Hepatocyte (in vitro differentiated cells): ENCODE results near the gene CARD10. TPM values are rescaled to one million over a fixed set of nuclear protein-coding genes. Genes with fewer than 3 reads are reported as not detected.
"Not testable (repeated sequence)": the region's sequence is repeated elsewhere in the genome, so short reads cannot be mapped to it uniquely, and the experiment has no call there.

ENCODE experiments used
- DNase-seq: peaks from one replicate; pipeline ENCODE4 v3.0.0-alpha.2; 2016; ENCODE audit warnings: low spot score
- H2AFZ ChIP-seq: fragments of 200-600 bp; sonication (generic); 2 replicates; pipeline ENCODE4 v1.6.0; 2016; ENCODE audit warnings: antibody characterized with exemption, mild to moderate bottlenecking
- H3K27ac ChIP-seq: fragments of 200-600 bp; sonication (generic); 2 replicates; pipeline ENCODE4 v1.5.1; 2016; ENCODE audit warnings: mild to moderate bottlenecking
- H3K27me3 ChIP-seq: fragments of 200-600 bp; sonication (generic); 2 replicates; pipeline ENCODE4 v1.6.1; 2016
- H3K36me3 ChIP-seq: fragments of 200-600 bp; sonication (generic); replicated peaks from 2 replicates; pipeline ENCODE4 v1.5.1; 2016; ENCODE audit warnings: low read depth; ENCODE audit not compliant: insufficient read depth
- H3K4me1 ChIP-seq: fragments of 200-600 bp; sonication (generic); 2 replicates; pipeline ENCODE4 v1.5.1; 2016; ENCODE audit warnings: mild to moderate bottlenecking, moderate library complexity; ENCODE audit not compliant: insufficient read depth
- H3K4me2 ChIP-seq: fragments of 200-600 bp; sonication (generic); 2 replicates; pipeline ENCODE4 v1.6.0; 2016
- H3K4me3 ChIP-seq: fragments of 200-600 bp; sonication (generic); 2 replicates; pipeline ENCODE4 v1.5.1; 2016; ENCODE audit warnings: mild to moderate bottlenecking
- H3K79me2 ChIP-seq: fragments of 200-600 bp; sonication (generic); 2 replicates; pipeline ENCODE4 v1.6.0; 2017; ENCODE audit warnings: mild to moderate bottlenecking
- H3K9me2 ChIP-seq: fragments of 200-600 bp; sonication (generic); replicated peaks from 2 replicates; pipeline ENCODE4 v1.6.0; 2017; ENCODE audit warnings: mild to moderate bottlenecking; ENCODE audit not compliant: insufficient read depth
- H3K9me3 ChIP-seq: fragments of 200-600 bp; sonication (generic); 2 replicates; pipeline ENCODE4 v1.5.1; 2016; ENCODE audit warnings: low read depth, mild to moderate bottlenecking
- H4K20me1 ChIP-seq: fragments of 200-600 bp; sonication (generic); 2 replicates; pipeline ENCODE4 v1.6.0; 2016; ENCODE audit warnings: mild to moderate bottlenecking; ENCODE audit not compliant: insufficient read depth, poor library complexity, severe bottlenecking
- CTCF ChIP-seq: fragments of 200-600 bp; sonication (generic); IDR thresholded peaks from 2 replicates; pipeline ENCODE4 v1.5.1; 2016; ENCODE audit warnings: antibody characterized with exemption, mild to moderate bottlenecking; ENCODE audit not compliant: poor library complexity
- EZH2 ChIP-seq: fragments of 200-600 bp; sonication (generic); IDR thresholded peaks from 2 replicates; pipeline ENCODE4 v1.6.1; 2016; ENCODE audit warnings: antibody characterized with exemption, mild to moderate bottlenecking, borderline replicate concordance
- EZH2phosphoT487 ChIP-seq: fragments of 200-600 bp; sonication (generic); IDR thresholded peaks from one replicate; pipeline ENCODE4 v1.6.1; 2018; ENCODE audit warnings: antibody characterized with exemption, mild to moderate bottlenecking, low read depth, moderate library complexity; ENCODE audit not compliant: unreplicated experiment, severe bottlenecking
- WGBS: methylation state at CpG from one replicate; pipeline ENCODE4 v1.1.6; 2016; ENCODE audit warnings: low lambda C conversion rate; ENCODE audit errors: missing lambda C conversion rate; 5-methylcytosine and 5-hydroxymethylcytosine counted together
- polyA plus RNA-seq: library from polyadenylated mRNA; unstranded; fragments of >200 nt; fragmentation: Nextera tagmentation; extraction: Ambion mirVana; gene quantifications from 2 replicates; pipeline ENCODE4 v1.2.1, GENCODE V29; 2016
- total RNA-seq: library from RNA; depleted of rRNA; stranded (reverse); fragments of >200 nt; gene quantifications from 2 replicates; pipeline ENCODE4 v1.2.3, GENCODE V29; 2014

The CARD10 gene
- total and polyA plus RNA-seq, 2 experiments from 2014 or later, result 23.4 to 28.7 TPM

DNA sequence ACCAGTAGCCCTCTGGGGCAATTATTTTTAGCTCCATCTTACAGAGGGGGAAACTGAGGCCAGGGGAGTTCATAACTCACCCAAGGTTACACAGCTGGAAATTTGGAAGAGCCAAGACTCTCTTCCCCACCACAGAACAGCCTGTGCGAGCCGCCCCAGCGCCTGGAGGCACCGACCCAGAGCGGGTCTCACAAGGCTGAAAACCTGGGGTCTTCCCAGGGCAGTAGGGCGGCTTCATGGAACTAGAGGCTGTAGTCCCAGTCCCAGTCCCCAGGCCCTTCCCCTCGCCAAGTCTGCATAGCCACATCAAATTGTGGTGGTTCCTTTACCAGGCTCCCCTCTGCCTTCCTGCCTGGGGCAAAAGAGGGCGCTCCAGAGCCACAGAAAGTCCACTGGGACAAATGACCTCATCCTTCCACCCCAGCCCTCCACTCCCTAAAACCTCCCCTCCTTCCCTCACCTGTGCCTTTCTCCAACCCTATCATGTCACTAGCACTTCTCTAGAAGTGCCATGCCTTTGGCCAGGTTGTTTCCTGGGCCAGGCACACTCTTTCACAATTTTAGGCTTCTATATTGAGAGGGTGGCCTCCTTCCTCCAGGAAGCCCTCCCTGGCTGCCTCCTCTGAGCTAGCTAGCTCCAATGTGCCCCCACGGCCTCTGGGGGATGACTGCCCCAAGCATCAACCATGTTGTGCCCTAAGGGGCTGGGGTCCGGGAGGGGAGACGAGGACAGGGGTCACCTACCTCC lies 25.9 kb upstream of the CARD10 start:
- Histone ChIP-seq H3K9me3 (no peaks in the 10 kb centered on the region), H3K36me3 (no peaks in the 10 kb centered on the region), H3K4me3 (no peak overlapping the region), H3K27ac (peak overlapping the region; percentile 94), H4K20me1 (no peaks in the 10 kb centered on the region), H3K79me2 (no peaks in the 10 kb centered on the region), H2AFZ (no peak overlapping the region), H3K4me2 (peak overlapping the region; percentile 72), H3K4me1 (peaks cover 44% of the 10 kb centered on the region), H3K27me3 (no peaks in the 10 kb centered on the region), H3K9me2 (no peaks in the 10 kb centered on the region)
- 54% methylated on average over 11 of the region's 11 CpGs for WGBS
- TF ChIP-seq CTCF, result peak; percentile 67
- TF ChIP-seq EZH2, result no peak
- TF ChIP-seq EZH2phosphoT487, result no peak
- DNase-seq, result peak; percentile 86

DNA sequence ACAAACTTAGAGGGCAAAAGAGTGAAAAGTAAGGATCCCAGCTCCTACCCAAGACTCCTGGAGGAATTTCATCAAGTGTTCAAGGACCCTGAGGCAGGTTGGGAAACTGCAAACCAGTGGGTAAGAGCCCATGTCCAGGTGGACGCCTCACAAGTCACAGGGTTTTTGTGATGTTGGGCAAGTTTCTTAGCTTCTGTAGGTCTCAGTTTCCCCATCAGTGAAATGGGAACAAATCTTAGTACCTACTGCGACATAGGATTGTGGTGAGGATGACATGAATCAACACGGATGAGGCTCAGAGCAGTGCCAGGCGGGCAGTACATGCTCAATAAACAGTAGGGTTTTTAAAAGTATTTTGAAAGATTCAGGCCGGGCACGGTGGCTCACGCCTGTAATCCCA lies 23.7 kb upstream of the CARD10 start:
- DNase-seq, result no peak
- H2AFZ ChIP-seq, result no peak overlapping the region
- no peak overlapping the region for H3K4me3 ChIP-seq
- TF ChIP-seq CTCF (no peak), EZH2 (no peak), EZH2phosphoT487 (no peak)
- no peaks in the 10 kb centered on the region for H3K36me3 ChIP-seq
- no peaks in the 10 kb centered on the region for H3K9me2 ChIP-seq
- H3K27ac ChIP-seq, result no peak overlapping the region
- H3K9me3 ChIP-seq, result no peaks in the 10 kb centered on the region
- H3K27me3 ChIP-seq, result no peaks in the 10 kb centered on the region
- no peaks in the 10 kb centered on the region for H4K20me1 ChIP-seq
- no peaks in the 10 kb centered on the region for H3K79me2 ChIP-seq
- 98% methylated on average over 7 of the region's 7 CpGs for WGBS
- H3K4me1 ChIP-seq, result peaks cover 40% of the 10 kb centered on the region
- H3K4me2 ChIP-seq, result no peak overlapping the region

GRCh38 chr22:37542416-37542815 lies 23.2 kb upstream of the CARD10 start:
- not testable (repeated sequence) for H3K4me2 ChIP-seq, H3K9me3 ChIP-seq, H3K9me2 ChIP-seq, DNase-seq, H2AFZ ChIP-seq, H3K27ac ChIP-seq, H3K36me3 ChIP-seq, H3K79me2 ChIP-seq, H3K4me3 ChIP-seq, H3K27me3 ChIP-seq, H4K20me1 ChIP-seq
- WGBS, result 98% methylated on average over 3 of the region's 4 CpGs
- H3K4me1 ChIP-seq, result peaks cover 38% of the 10 kb centered on the region

GRCh38 chr22:37539790-37540189 lies 20.6 kb upstream of the CARD10 start:
- 94% methylated on average over 6 of the region's 6 CpGs for WGBS

More at GRCh38 chr22:37539790-37540189, 20.6 kb upstream of the CARD10 start:
- H3K79me2 ChIP-seq, H4K20me1 ChIP-seq, H2AFZ ChIP-seq, H3K9me2 ChIP-seq, H3K9me3 ChIP-seq, H3K27ac ChIP-seq, DNase-seq, H3K4me2 ChIP-seq, H3K36me3 ChIP-seq, H3K27me3 ChIP-seq, H3K4me3 ChIP-seq: not testable (repeated sequence)
- H3K4me1 ChIP-seq, result peaks cover 14% of the 10 kb centered on the region
